ENCODE results near the gene EDNRB.

DNA sequence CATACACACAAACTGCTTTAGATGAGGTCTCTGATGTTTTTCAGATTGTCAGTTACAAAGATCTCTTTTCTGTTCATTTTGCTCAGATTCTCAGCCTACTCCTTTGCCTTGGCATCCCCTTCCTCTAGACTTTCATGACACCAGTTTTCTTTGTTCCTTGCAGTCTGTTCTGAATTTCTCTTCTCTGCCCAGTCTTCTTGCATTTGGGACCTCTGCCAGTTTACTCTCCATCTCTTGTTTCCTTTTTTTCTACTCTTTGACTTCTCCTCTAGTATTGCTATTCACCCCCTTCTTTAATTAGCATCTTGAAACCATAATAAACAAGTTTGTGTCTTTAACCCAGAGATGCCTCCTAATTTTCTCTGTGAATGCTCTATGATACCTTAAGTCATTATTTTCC, 26.1 kb downstream of the EDNRB start:
- TF ChIP-seq FOXP2 (optimal IDR thresholded peaks at IDR 0.05; ENCODE audit: control extremely low read depth, extremely low read length, insufficient read depth), result no peak
- TF ChIP-seq POLR2AphosphoS5 (IDR thresholded peaks at IDR 0.05; ENCODE audit: borderline replicate concordance, low read depth, low read length), result no peak
